Endothelial cell of umbilical vein (primary cell): ENCODE measurements around the gene OR52B6. TPM values are rescaled to one million over a fixed set of nuclear protein-coding genes. Genes with fewer than 3 reads are reported as not detected.
A peak's percentile ranks its signal among the peaks of the same experiment; 100 is the strongest.

Experiments used
- BruUV-seq: library from RNA; stranded (reverse); fragments of 400-500 nt; replicated peaks from 2 replicates; lab custom pipeline; 2021; lab: Mats Ljungman, UMichigan
- CTCF ChIA-PET: fragments of 300-600, 350-600 bp; sonication (Branson Sonifier 250); formaldehyde crosslinking; loops from one replicate; lab custom pipeline; 2021; ENCODE audit warnings: antibody characterized with exemption, inconsistent platforms; lab: Charles Lee
- POLR2A ChIA-PET: fragments of 300-600, 350-600 bp; sonication (Branson Sonifier 250); formaldehyde crosslinking; loops from one replicate; lab custom pipeline; 2021; ENCODE audit warnings: antibody characterized with exemption, inconsistent platforms; lab: Charles Lee
- DNase-seq: peaks from one replicate; pipeline ENCODE4 v3.0.0-alpha.2; 2011; ENCODE audit warnings: low read depth, low spot score
- FAIRE-seq: peaks from 2 replicates; lab custom pipeline; 2011; peaks lifted over from hg19 to GRCh38; lab: Jason Lieb, UNC
- H2AFZ ChIP-seq: 2 replicates; pipeline ENCODE4 v1.6.0; 2012; ENCODE audit warnings: low read depth, low read length, control low read depth, inconsistent platforms
- H3K27ac ChIP-seq: 2 replicates; pipeline ENCODE4 v1.5.1; 2011; ENCODE audit warnings: low read depth, mild to moderate bottlenecking, control low read depth, low read length, moderate library complexity; ENCODE audit not compliant: insufficient read depth
- H3K27me3 ChIP-seq, 2 experiments: 2 replicates each; pipeline versions ENCODE4 v1.6.0 to v1.6.1; 2011; ENCODE audit warnings: low read length in 2 of 2, mixed read lengths in 1 of 2; ENCODE audit not compliant: control insufficient read depth in 2 of 2, insufficient read depth in 2 of 2
- H3K36me3 ChIP-seq, 2 experiments: 2 replicates in 1 of 2; 3 replicates in 1 of 2; pipeline ENCODE4 v1.5.1; 2011; ENCODE audit warnings: low read length in 2 of 2, mild to moderate bottlenecking in 1 of 2, moderate library complexity in 1 of 2; ENCODE audit not compliant: control insufficient read depth in 2 of 2, insufficient read depth in 2 of 2; ENCODE audit errors: extremely low read depth in 1 of 2
- H3K4me1 ChIP-seq: 3 replicates; pipeline ENCODE4 v1.5.1; 2011; ENCODE audit warnings: mild to moderate bottlenecking, low read length; ENCODE audit not compliant: control insufficient read depth, insufficient read depth; ENCODE audit errors: extremely low read depth
- H3K4me2 ChIP-seq: 2 replicates; pipeline ENCODE4 v1.6.1; 2011; ENCODE audit warnings: low read length, control low read depth, mixed read lengths; ENCODE audit not compliant: insufficient read depth
- H3K4me3 ChIP-seq, 3 experiments: fragments of 200-600 bp in 1 of 3; sonication (generic), shearing (Covaris generic) in 1 of 3; replicated peaks in 1 of 3; 2 replicates each; pipeline ENCODE4 v1.5.1; 2011 to 2016; ENCODE audit warnings: control low read depth in 3 of 3, low read length in 3 of 3, mild to moderate bottlenecking in 2 of 3, inconsistent platforms in 1 of 3, low read depth in 1 of 3, moderate library complexity in 1 of 3; ENCODE audit not compliant: insufficient read depth in 1 of 3
- H3K79me2 ChIP-seq: 2 replicates; pipeline ENCODE4 v1.6.0; 2012; ENCODE audit warnings: low read length, inconsistent platforms; ENCODE audit not compliant: control insufficient read depth, insufficient read depth
- H3K9ac ChIP-seq: replicated peaks from 2 replicates; pipeline ENCODE3; 2011; ENCODE audit warnings: low read length, control low read depth; ENCODE audit not compliant: insufficient read depth; ENCODE audit errors: extremely low read depth
- H3K9me1 ChIP-seq: replicated peaks from 3 replicates; pipeline ENCODE4 v1.6.0; 2011; ENCODE audit warnings: mild to moderate bottlenecking, low read length; ENCODE audit not compliant: control insufficient read depth, insufficient read depth; ENCODE audit errors: extremely low read depth
- H3K9me3 ChIP-seq: replicated peaks from 2 replicates; pipeline ENCODE4 v1.5.1; 2012; ENCODE audit warnings: low read length, inconsistent platforms; ENCODE audit not compliant: control insufficient read depth, insufficient read depth
- H4K20me1 ChIP-seq: replicated peaks from 2 replicates; pipeline ENCODE3; 2011; ENCODE audit warnings: mild to moderate bottlenecking, low read length; ENCODE audit not compliant: control insufficient read depth, insufficient read depth; ENCODE audit errors: extremely low read depth
- GATA2 ChIP-seq: IDR thresholded peaks from 2 replicates; pipeline ENCODE4 v1.7.0; 2011; ENCODE audit warnings: low read depth, mild to moderate bottlenecking, moderate library complexity, mixed read lengths, low read length; ENCODE audit not compliant: insufficient read length, insufficient read depth
- POLR2A ChIP-seq: IDR thresholded peaks from 2 replicates; pipeline ENCODE4 v1.6.1; 2012; ENCODE audit warnings: low read depth, mild to moderate bottlenecking, control low read depth, low read length
- POLR2AphosphoS5 ChIP-seq: IDR thresholded peaks from 2 replicates; pipeline ENCODE4 v1.6.1; 2012; ENCODE audit warnings: low read depth, mild to moderate bottlenecking, control low read depth, low read length, moderate library complexity; ENCODE audit not compliant: insufficient read depth
- dilution Hi-C: fragments of 300-500 bp; cut with MboI; formaldehyde crosslinking; loops from one replicate; pipeline ENCODE4 v1.15.0; 2019; ENCODE audit warnings: low sequenced_read_pairs; ENCODE audit not compliant: extremely low pct_ligation_motif_present
- intact Hi-C: fragments of 100-400 bp; cut with micrococcal nuclease; formaldehyde crosslinking; loops from one replicate; pipeline ENCODE4 v1.10.0; 2022
- polyA plus RNA-seq, 4 experiments: library from polyadenylated mRNA; depleted of rRNA in 3 of 4; stranded (reverse) in 3 of 4; unstranded in 1 of 4; fragments of >200 nt; gene quantifications; 2 replicates each; pipeline versions ENCODE4 v1.2.1 to v1.2.3, GENCODE V29; 2011 to 2012; ENCODE audit warnings: missing spikeins in 1 of 4
- total RNA-seq: library from RNA; stranded (reverse); gene quantifications from 2 replicates; pipeline ENCODE4 v1.2.3, GENCODE V29; 2021

Gene OR52B6
- total and polyA plus RNA-seq, 2 donors (not counting 3 experiments of a cell fraction or from before 2014, with no cell fraction given): not detected

- ChIA-PET POLR2A (no interaction called here), CTCF (no interaction called here)
- DNase-seq (no peak), FAIRE-seq (no peak)
- peaks cover 7% of the 10 kb centered on the region for H3K4me1 ChIP-seq
- H3K36me3 ChIP-seq: no peaks in the 10 kb centered on the region
- no peak overlapping the region for H3K4me3 ChIP-seq
- no peak overlapping the region for H3K4me2 ChIP-seq
- H3K9me1 ChIP-seq: no peaks in the 10 kb centered on the region
- no peak overlapping the region for H2AFZ ChIP-seq
- no peak overlapping the region for H3K9ac ChIP-seq
- H3K9me3 ChIP-seq: no peaks in the 10 kb centered on the region
- no TSS peak for BruUV-seq
- H3K27ac ChIP-seq: no peak overlapping the region
- H3K27me3 ChIP-seq: no peaks in the 10 kb centered on the region
- no peaks in the 10 kb centered on the region for H4K20me1 ChIP-seq
- no peak for TF ChIP-seq POLR2AphosphoS5
- no peak for TF ChIP-seq POLR2A
- dilution Hi-C loops: no loop called here
- intact Hi-C loops: loop anchor here (10.0 kb wide), 1 partner anchor 642 kb away; the partner anchor contains the start of genes CNGA4 and FHIP1B
- H3K79me2 ChIP-seq: no peaks in the 10 kb centered on the region
Observed at GRCh38 chr11:5593146-5593545, 12.5 kb downstream of the OR52B6 start.

- Histone ChIP-seq H3K27ac (peak within 1 kb of the TSS; percentile 63), H3K9ac (peak within 1 kb of the TSS; percentile 69), H3K9me1 (no peaks in the 10 kb centered on the region), H3K27me3 (no peaks in the 10 kb centered on the region), H4K20me1 (no peaks in the 10 kb centered on the region), H2AFZ (peak within 1 kb of the TSS; percentile 96), H3K36me3 (no peaks in the 10 kb centered on the region), H3K4me3 (peak within 1 kb of the TSS; percentile 49 to 85 (median 74)), H3K4me1 (peaks cover 9% of the 10 kb centered on the region), H3K9me3 (no peaks in the 10 kb centered on the region), H3K79me2 (no peaks in the 10 kb centered on the region), H3K4me2 (peak within 1 kb of the TSS; percentile 98)
- peak; percentile 72 for FAIRE-seq
- no peak for TF ChIP-seq GATA2
- ChIA-PET CTCF (interaction anchor here (1.1 to 1.2 kb wide), 2 partner anchors 11 to 766 kb away, joined by 3 read pairs; no protein-coding TSS in a partner anchor), POLR2A (no interaction called here)
- peak; percentile 42 for DNase-seq
- TSS peak; percentile 51 for BruUV-seq
- dilution Hi-C loops: no loop called here
- intact Hi-C loops: loop anchor here (10.0 kb wide), 1 partner anchor 638 kb away; the partner anchor contains the start of genes CNGA4 and FHIP1B
Observed at GRCh38 chr11:5596607-5597201, 16.0 kb downstream of the OR52B6 start, which contains the start of gene TRIM6. TSS of gene TRIM6 (plus strand) at chr11:5596637. CDS start at chr11:5596898, 261 bp downstream.
